Tibial nerve (tissue), 4 donors: ENCODE results near the gene FBXW5. TPM values are rescaled to one million over a fixed set of nuclear protein-coding genes. Genes with fewer than 3 reads are reported as not detected.

Source experiments
- DNase-seq, 2 donors: peaks; one replicate each; pipeline ENCODE4 v3.0.0-alpha.2; 2019; ENCODE audit warnings: low spot score in 2 of 2
- H3K27ac ChIP-seq, 4 donors: fragments of 200-600 bp; sonication (generic) in 3 of 4; one replicate each; pipeline ENCODE4 v1.5.1; 2017 to 2019; ENCODE audit warnings: mild to moderate bottlenecking in 1 of 4
- H3K27me3 ChIP-seq, 2 donors: fragments of 200-600 bp; sonication (generic) in 1 of 2; one replicate each; pipeline versions ENCODE4 v1.5.1 to v1.6.0; 2017 to 2019
- H3K36me3 ChIP-seq, 3 donors: fragments of 200-600 bp; sonication (generic); one replicate each; pipeline ENCODE4 v1.5.1; 2018 to 2019
- H3K4me1 ChIP-seq, 4 donors: fragments of 200-600 bp; sonication (generic) in 3 of 4; one replicate each; pipeline ENCODE4 v1.5.1; 2017 to 2019
- H3K4me3 ChIP-seq, 4 donors: fragments of 200-600 bp; sonication (generic) in 3 of 4; one replicate each; pipeline ENCODE4 v1.5.1; 2017 to 2019; ENCODE audit warnings: mild to moderate bottlenecking in 1 of 4, moderate library complexity in 1 of 4
- H3K9me3 ChIP-seq, 4 donors: fragments of 200-600 bp; sonication (generic) in 3 of 4; one replicate each; pipeline ENCODE4 v1.5.1; 2017 to 2019
- EP300 ChIP-seq, 2 donors: sonication (generic); formaldehyde crosslinking; IDR thresholded peaks; one replicate each; pipeline ENCODE4 v1.6.1; 2017; ENCODE audit warnings: antibody characterized with exemption in 2 of 2, mild to moderate bottlenecking in 1 of 2
- POLR2A ChIP-seq, 2 donors: fragments of 450-650 bp; IDR thresholded peaks; one replicate each; pipeline ENCODE4 v1.6.1; 2017; ENCODE audit warnings: antibody characterized with exemption in 2 of 2, mild to moderate bottlenecking in 2 of 2, moderate library complexity in 2 of 2
- WGBS, 2 donors: methylation state at CpG; one replicate each; pipeline ENCODE4 v1.1.5; 2018; 5-methylcytosine and 5-hydroxymethylcytosine counted together
- total RNA-seq, 4 donors: library from RNA; depleted of rRNA; stranded (reverse); fragments of >200 nt; gene quantifications; one replicate each; pipeline ENCODE4 v1.1.0, GENCODE V29; 2016
- TF ChIP-seq, protein P1 (sequence below), 5 experiments: fragments of 200-600 bp in 3 of 5; fragments of 450-650 bp in 2 of 5; sonication (generic) in 3 of 5; IDR thresholded peaks; one replicate each; pipeline ENCODE4 v1.5.1; 2016 to 2019; ENCODE audit warnings: antibody characterized with exemption in 5 of 5, mild to moderate bottlenecking in 3 of 5, moderate library complexity in 2 of 5

The FBXW5 gene
- total RNA-seq, 4 donors from 2014 or later, result 138 to 227 (median 193) TPM

DNA sequence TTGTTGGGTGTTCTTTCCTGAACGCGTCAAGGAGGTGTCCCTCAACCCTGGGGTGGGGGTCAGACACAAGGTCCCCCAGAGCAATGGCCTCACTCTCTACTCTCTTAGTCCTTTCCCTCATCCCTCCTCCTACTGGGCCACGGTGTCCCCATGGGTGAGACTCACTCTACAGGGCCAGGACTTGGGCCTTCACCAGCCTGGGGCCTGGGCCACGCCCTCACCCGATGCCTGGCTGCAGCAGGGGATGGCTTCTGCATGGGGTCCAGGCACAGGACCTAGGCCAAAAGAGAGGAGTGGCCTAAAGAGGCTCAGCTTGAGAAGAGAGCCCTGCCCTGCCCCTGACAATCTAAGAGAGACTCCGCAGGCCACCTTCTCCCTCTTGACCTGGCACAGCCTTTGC lies 13.4 kb upstream of the FBXW5 start:
- H3K27ac ChIP-seq, result peak overlapping the region in 2 of 4 donors; percentile 65 to 88
- H3K4me1 ChIP-seq, result peaks cover 0 to 46% (median 11%) of the 10 kb centered on the region in 4 donors
- WGBS, 2 donors, result 93% methylated on average over 6 of the region's 6 CpGs
- DNase-seq, result no peak
- no peak overlapping the region for H3K4me3 ChIP-seq
- H3K36me3 ChIP-seq, result no peaks in the 10 kb centered on the region
- H3K9me3 ChIP-seq, result no peaks in the 10 kb centered on the region
- TF ChIP-seq POLR2A (IDR thresholded peaks at IDR 0.05) (no peak), EP300 (IDR thresholded peaks at IDR 0.05) (no peak)
- TF ChIP-seq, protein P1, sequence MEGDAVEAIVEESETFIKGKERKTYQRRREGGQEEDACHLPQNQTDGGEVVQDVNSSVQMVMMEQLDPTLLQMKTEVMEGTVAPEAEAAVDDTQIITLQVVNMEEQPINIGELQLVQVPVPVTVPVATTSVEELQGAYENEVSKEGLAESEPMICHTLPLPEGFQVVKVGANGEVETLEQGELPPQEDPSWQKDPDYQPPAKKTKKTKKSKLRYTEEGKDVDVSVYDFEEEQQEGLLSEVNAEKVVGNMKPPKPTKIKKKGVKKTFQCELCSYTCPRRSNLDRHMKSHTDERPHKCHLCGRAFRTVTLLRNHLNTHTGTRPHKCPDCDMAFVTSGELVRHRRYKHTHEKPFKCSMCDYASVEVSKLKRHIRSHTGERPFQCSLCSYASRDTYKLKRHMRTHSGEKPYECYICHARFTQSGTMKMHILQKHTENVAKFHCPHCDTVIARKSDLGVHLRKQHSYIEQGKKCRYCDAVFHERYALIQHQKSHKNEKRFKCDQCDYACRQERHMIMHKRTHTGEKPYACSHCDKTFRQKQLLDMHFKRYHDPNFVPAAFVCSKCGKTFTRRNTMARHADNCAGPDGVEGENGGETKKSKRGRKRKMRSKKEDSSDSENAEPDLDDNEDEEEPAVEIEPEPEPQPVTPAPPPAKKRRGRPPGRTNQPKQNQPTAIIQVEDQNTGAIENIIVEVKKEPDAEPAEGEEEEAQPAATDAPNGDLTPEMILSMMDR (IDR thresholded peaks at IDR 0.05), result no peak
- H3K27me3 ChIP-seq, result no peaks in the 10 kb centered on the region

DNA sequence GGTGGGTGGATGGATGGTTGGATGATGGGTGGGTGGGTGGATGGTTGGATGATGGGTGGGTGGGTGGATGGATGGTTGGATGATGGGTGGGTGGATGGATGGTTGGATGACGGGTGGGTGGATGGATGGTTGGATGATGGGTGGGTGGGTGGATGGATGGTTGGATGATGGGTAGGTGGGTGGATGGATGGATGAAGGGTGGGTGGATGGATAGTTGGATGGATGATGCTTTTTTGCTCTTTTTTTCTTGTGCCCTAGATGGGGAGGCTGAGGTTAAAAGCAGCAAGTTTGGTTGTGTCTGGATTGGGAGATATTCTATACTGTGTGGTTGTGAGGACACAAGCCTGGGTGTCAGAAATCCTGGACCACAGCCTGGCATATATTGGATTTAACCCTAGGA lies 12.9 kb upstream of the FBXW5 start:
- no peak for DNase-seq
- 87 to 88% methylated on average over 1 of the region's 1 CpG for WGBS, 2 donors
- H3K36me3 ChIP-seq, result no peaks in the 10 kb centered on the region

DNA sequence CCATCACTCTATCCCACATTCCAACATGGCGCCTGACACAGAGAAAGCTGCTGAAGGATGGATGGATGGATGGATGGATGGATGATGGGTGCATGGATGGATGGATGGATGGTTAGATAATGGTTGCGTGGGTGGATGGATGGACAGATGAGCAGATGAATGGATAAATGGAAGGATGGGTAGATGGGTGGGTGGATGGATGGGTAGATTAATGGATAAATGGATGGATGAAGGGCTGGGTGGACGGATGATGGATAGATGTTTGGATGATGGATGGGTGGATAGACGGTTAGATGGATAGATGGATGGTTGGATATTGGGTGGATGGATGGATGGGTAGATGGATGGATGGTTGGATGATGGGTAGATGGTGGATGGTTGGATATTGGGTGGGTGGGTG lies 12.1 kb upstream of the FBXW5 start:
- Histone ChIP-seq H3K27me3 (no peaks in the 10 kb centered on the region), H3K27ac (no peak overlapping the region), H3K4me3 (no peak overlapping the region), H3K9me3 (no peaks in the 10 kb centered on the region), H3K4me1 (peaks cover 0 to 48% (median 16%) of the 10 kb centered on the region in 4 donors), H3K36me3 (no peaks in the 10 kb centered on the region)
- no peak for TF ChIP-seq POLR2A (IDR thresholded peaks at IDR 0.05)
- no peak for TF ChIP-seq EP300 (IDR thresholded peaks at IDR 0.05)
- TF ChIP-seq, protein P1 (IDR thresholded peaks at IDR 0.05), result no peak
- 94 to 95% methylated on average over 4 of the region's 4 CpGs for WGBS, 2 donors
- no peak for DNase-seq

More for the DNA sequence above, 12.9 kb upstream of the FBXW5 start:
- Histone ChIP-seq H3K4me1 (peaks cover 0 to 47% (median 11%) of the 10 kb centered on the region in 4 donors), H3K27me3 (no peaks in the 10 kb centered on the region), H3K27ac (peak overlapping the region in 1 of 4 donors; percentile 88), H3K4me3 (no peak overlapping the region), H3K9me3 (no peaks in the 10 kb centered on the region)
- no peak for TF ChIP-seq EP300 (IDR thresholded peaks at IDR 0.05)
- no peak for TF ChIP-seq POLR2A (IDR thresholded peaks at IDR 0.05)
- TF ChIP-seq, protein P1 (IDR thresholded peaks at IDR 0.05), result no peak

DNA sequence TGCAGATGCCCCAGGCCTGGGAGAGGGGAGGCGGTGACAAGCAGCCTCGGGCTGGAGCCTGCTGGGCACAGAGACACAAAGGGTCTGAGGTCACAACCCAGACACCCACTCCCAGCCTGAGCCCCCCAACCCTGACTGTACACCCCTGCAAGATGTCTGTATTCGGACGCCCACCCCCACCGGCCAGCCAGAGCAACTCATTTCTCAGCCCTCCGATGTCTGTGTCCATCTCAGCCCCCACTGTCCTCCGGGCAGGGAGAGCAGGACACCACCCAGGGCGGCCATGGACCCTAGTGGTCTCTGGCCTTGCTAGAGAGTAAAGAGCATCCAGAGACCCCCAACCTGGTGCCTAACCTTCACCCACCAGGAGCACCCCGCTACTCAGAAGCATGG lies 11.4 kb upstream of the FBXW5 start:
- TF ChIP-seq EP300 (IDR thresholded peaks at IDR 0.05), result no peak
- TF ChIP-seq, protein P1 (IDR thresholded peaks at IDR 0.05), result no peak
- TF ChIP-seq POLR2A (IDR thresholded peaks at IDR 0.05), result no peak
- no peak for DNase-seq
- Histone ChIP-seq H3K9me3 (no peaks in the 10 kb centered on the region), H3K36me3 (no peaks in the 10 kb centered on the region), H3K27ac (no peak overlapping the region), H3K4me1 (peaks cover 0 to 47% (median 17%) of the 10 kb centered on the region in 4 donors), H3K4me3 (no peak overlapping the region), H3K27me3 (no peaks in the 10 kb centered on the region)
- 87 to 95% methylated on average over 6 to 7 of the region's 9 CpGs for WGBS, 2 donors

DNA sequence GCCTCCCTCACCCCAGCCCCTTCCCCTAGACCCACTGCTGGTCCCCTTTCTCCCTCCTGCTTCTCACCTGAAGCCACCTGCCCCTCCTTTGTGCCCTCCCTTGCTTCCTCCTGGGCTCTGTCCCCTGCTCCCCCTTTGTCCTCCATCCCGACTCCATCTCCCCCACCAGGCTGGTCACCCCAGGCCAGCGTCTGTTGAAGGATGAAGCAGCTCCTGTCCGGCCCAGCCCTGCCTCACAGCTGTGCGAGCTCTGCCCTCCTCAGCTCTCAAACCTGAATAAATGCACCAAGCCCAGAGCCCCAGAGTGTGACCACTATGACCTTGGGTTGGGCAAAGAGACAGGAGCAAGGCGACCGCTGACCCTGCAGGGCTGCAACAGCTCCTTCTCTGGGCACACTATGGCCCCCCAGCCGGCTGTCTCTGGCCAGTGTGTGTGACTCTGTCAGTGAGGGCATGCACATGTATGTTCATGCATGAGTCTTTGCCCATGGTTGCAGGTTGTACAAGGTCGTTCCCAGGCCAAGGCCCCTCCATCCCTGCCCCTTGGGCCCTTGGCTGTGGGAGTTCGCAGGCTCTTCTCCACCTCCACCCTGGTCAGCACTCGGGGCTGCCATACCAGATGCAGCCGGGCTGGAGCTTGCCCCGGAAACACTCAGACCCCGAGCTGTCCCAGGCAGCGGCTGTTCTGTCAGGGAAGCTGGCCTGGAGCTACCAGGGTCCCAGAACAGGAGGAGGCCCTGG lies 10.8 kb upstream of the FBXW5 start:
- H3K36me3 ChIP-seq, result no peaks in the 10 kb centered on the region
- no peak overlapping the region for H3K27ac ChIP-seq
- WGBS, 2 donors, result 84% methylated on average over 13 to 14 of the region's 14 CpGs
- no peak overlapping the region for H3K4me3 ChIP-seq
- H3K27me3 ChIP-seq, result no peaks in the 10 kb centered on the region
- peaks cover 0 to 47% (median 19%) of the 10 kb centered on the region in 4 donors for H3K4me1 ChIP-seq
- H3K9me3 ChIP-seq, result no peaks in the 10 kb centered on the region
- no peak for TF ChIP-seq POLR2A (IDR thresholded peaks at IDR 0.05)
- TF ChIP-seq, protein P1 (IDR thresholded peaks at IDR 0.05), result no peak
- no peak for TF ChIP-seq EP300 (IDR thresholded peaks at IDR 0.05)
- no peak for DNase-seq
